ENCODE measurements around the gene MIDN.

DNA sequence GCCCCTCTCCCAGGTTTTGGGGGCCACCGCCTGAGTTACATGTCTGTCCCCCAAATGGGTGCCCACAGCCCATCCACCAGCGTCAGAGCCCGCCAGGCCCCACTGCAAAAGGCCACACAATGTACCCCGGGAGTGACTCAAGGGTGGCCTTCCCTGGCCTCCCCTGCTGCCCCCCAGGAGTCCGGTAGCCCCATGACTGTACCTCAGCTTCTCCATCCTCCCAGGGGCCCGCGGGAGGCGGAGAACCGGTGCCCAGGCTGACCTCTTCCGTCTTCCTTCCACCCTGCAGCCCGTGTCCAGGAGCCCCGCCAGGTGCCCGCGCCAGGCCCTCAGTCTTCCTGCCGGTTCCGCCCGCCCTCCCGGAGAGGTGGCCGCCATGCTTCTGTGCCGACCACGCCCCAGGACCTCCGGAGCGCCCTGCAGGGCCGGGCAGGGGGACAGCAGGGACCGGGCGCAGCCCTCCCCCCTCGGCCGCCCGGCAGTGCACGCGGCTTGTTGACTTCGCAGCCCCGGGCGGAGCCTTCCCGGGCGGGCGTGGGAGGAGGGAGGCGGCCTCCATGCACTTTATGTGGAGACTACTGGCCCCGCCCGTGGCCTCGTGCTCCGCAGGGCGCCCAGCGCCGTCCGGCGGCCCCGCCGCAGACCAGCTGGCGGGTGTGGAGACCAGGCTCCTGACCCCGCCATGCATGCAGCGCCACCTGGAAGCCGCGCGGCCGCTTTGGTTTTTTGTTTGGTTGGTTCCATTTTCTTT is 20.9 kb upstream of the MIDN start:
- no peak for TF ChIP-seq ZNF274 (IDR thresholded peaks at IDR 0.05; ENCODE audit: low read depth, low read length)
- TF ChIP-seq YY1 (IDR thresholded peaks at IDR 0.05; ENCODE audit: insufficient read depth, insufficient read length), result no peak
